SKM-1 treated with dmso at 0.1 percent for 144 hours (cell line): ENCODE data around the gene RAPGEF2.

ENCODE experiments used
- DNase-seq: peaks from one replicate; lab custom pipeline; 2025; ENCODE audit not compliant: unreplicated experiment; lab: John Stamatoyannopoulos, UW

RAPGEF2 gene

GRCh38 chr4:159131564-159131963, 28.7 kb downstream of the RAPGEF2 start:
- DNase-seq = no peak

- no peak for DNase-seq
Observed at GRCh38 chr4:159134429-159134828, 31.6 kb downstream of the RAPGEF2 start.

- DNase-seq = no peak
Observed at GRCh38 chr4:159137176-159137575, 34.3 kb downstream of the RAPGEF2 start.

- DNase-seq = no peak
Observed at GRCh38 chr4:159138436-159138835, 35.6 kb downstream of the RAPGEF2 start.

GRCh38 chr4:159141193-159141592, 38.3 kb downstream of the RAPGEF2 start:
- DNase-seq = no peak

- DNase-seq = no peak
Observed at GRCh38 chr4:159142241-159142640, 39.4 kb downstream of the RAPGEF2 start.

- no peak for DNase-seq
Observed at GRCh38 chr4:159142681-159143384, 40.0 kb downstream of the RAPGEF2 start.

GRCh38 chr4:159143687-159144086, 40.8 kb downstream of the RAPGEF2 start:
- no peak for DNase-seq

GRCh38 chr4:159144112-159144694, 41.3 kb downstream of the RAPGEF2 start:
- no peak for DNase-seq

GRCh38 chr4:159145318-159145991, 42.6 kb downstream of the RAPGEF2 start:
- DNase-seq = no peak

- no peak for DNase-seq
Observed at GRCh38 chr4:159145992-159146330, 43.1 kb downstream of the RAPGEF2 start.

GRCh38 chr4:159146488-159146887, 43.6 kb downstream of the RAPGEF2 start:
- DNase-seq = no peak

- no peak for DNase-seq
Observed at GRCh38 chr4:159148441-159148840, 45.6 kb downstream of the RAPGEF2 start.

GRCh38 chr4:159149666-159150065, 46.8 kb downstream of the RAPGEF2 start:
- no peak for DNase-seq

GRCh38 chr4:159150396-159150795, 47.5 kb downstream of the RAPGEF2 start:
- DNase-seq = no peak

- no peak for DNase-seq
Observed at GRCh38 chr4:159150821-159151390, 48.0 kb downstream of the RAPGEF2 start.

GRCh38 chr4:159151689-159152088, 48.8 kb downstream of the RAPGEF2 start:
- no peak for DNase-seq

GRCh38 chr4:159152181-159152580, 49.3 kb downstream of the RAPGEF2 start:
- no peak for DNase-seq

GRCh38 chr4:159153669-159154068, 50.8 kb downstream of the RAPGEF2 start:
- DNase-seq = no peak

GRCh38 chr4:159155119-159155518, 52.2 kb downstream of the RAPGEF2 start:
- DNase-seq = no peak

- DNase-seq = no peak
Observed at GRCh38 chr4:159158083-159158617, 55.3 kb downstream of the RAPGEF2 start.

- no peak for DNase-seq
Observed at GRCh38 chr4:159158985-159159384, 56.1 kb downstream of the RAPGEF2 start.
